Embryonic facial prominence (tissue), 1 donor: Measurements from ENCODE around the gene SIM1.

Source experiments
- DNase-seq: peaks from one replicate; pipeline ENCODE4 v3.0.0-alpha.2; 2016; ENCODE audit errors: extremely low spot score

SIM1 gene

DNA sequence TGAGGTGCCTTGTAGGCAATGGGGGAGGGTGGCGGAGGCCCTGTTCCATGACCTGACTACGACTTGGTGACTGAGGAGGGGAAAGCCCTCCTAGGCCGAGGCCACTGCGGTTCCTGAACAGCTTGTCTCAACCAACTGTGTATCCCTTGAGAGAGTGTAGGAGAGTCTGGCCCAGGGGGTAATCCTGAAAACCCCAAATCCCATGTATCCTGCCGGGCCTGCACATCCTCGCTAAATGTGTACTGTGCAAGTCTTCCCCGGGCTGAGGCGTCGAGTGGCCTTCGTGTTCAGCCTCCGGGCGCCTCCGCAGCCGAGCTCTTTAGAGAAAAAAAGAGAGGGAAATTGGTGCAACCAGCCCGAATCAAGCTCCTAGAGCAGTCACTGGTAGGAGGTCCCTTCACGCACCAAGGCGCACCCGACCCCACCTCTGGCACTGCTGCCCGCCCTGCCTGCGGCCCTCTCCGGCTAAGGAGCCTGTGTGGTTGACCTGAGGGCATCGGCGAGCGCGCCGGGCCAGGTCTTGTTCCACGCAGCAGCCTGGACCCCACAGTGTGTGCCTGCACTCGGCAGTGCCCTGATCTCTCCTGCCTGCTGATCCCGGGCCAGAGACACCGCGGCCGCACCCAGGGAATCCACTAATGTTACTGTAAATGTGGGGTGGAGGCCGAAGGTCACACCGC, 7.3 kb downstream of the SIM1 start:
- DNase-seq: no peak

DNA sequence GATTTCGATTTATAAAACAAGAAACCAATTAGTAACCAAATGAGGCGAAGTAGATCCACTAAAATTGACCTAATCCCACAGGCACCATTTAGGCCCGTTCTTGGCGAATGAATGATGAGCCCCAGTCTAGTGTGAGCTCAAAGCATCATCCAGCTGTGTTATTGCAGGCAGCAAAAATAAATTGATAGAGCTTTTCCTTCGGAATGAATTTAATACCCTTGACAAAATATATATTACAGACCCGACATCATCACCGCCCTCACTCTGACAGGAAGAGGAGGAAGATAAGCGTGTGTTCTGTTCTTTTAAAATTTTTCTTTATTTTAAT, 7.8 kb downstream of the SIM1 start:
- no peak for DNase-seq

DNA sequence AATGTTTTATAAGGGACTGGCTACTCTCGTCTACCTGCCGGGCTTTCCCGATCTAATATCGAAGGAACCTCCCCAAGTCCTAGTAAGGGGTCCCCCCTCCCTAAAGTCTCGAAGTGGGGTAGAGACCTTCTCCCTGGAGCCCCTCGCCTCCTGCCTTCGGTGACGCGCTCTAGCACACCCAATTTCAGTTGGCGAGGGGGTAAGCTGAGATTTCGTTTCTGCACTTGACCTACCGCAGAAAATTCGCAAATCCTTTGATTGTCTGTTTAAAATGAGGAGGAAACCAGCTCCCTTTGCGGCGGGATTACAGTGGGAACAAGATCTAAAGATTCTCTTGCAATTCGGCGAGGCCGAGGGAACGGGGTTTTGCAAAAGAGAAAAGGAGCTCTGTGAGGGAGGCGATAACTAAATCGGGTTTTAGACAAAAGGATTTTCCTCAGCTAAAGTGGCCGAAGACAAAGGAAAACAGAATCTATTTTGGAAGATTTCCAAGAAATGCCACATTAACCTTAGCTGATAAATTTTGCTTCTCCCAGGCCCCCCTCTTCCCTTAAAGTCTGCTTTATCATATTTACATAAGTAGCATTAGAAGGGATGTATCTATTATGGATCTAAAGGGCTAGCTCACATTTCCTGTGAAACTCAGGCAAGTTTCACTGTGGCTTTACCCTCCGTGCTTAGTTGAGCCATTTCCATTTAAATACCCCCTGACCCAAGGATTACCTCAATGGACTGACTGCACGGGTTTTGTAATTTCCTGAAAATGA, 8.4 kb downstream of the SIM1 start:
- DNase-seq: no peak

DNA sequence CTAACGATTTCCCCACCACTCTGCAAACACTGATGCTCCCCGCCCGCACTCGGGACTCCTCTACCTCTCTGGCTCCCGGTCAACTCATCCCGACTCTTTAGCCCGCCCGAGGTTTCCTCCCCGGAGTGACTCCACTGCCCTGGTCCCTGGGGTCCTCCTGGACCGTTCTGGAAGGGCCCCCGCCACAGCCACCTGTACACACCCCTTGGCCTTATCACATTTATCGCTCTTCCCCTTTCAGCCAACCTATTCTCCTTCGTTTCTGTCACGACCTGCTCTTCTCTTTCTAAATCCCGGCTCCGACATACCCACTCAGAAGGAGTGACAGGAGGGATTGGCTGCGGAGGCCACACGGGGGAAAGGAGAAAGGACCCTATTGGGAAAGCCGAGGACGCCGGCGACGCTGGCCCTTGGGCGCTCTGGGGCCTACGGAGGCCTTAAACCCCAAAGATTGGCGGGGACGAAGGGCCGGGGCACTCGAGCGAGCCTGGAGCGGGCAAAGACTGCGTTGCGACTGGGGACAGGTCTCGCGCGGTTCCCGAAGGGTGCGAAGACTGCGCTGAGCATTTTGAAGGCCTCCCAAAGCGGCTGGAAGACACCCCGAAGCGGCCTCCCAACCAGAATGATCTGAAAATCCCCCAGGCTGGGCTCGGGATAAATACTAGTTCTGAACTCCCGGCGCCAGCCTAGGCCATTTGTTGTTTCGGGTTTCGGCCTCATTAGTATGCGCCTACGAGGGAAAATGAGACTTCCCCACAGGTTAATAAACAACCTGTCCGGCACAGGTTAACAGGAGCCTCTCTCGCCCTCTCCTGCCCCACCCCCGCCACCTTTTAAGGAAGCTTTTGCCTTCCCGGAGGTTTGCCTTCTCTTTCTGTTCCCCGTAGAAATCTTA, 9.2 kb downstream of the SIM1 start:
- no peak for DNase-seq

DNA sequence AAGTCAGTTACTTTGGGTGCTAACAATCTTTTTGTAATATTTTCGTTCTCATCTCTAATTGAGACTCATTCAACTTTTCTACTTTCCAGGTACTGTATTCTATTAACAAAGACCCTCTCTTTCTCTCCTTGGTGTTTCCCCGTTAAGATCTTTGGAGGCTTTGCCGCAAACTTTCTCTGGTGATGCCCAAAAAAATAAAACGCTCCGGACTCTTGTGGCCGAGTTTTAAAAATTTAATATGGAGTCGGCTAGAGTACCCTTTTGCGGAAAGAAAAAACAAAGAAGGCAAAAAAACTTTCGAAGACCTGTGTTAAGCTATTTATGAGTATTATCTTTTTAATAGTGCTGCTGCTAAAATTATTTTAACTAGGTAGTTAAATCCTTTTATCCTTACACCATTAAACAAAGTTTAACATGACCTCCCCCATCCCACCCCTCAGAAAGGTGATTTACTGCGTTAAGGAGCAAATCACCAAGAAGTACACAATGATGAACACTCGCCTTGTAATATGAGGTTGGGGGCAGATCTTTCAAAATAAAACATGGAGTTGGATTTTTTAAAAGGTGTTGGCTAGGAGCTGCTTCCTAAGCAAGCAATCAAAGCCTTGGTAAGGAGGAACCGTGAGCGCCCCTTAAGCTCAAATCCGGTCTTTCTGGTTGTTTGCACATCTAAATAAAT, 10.0 kb downstream of the SIM1 start:
- DNase-seq: no peak

DNA sequence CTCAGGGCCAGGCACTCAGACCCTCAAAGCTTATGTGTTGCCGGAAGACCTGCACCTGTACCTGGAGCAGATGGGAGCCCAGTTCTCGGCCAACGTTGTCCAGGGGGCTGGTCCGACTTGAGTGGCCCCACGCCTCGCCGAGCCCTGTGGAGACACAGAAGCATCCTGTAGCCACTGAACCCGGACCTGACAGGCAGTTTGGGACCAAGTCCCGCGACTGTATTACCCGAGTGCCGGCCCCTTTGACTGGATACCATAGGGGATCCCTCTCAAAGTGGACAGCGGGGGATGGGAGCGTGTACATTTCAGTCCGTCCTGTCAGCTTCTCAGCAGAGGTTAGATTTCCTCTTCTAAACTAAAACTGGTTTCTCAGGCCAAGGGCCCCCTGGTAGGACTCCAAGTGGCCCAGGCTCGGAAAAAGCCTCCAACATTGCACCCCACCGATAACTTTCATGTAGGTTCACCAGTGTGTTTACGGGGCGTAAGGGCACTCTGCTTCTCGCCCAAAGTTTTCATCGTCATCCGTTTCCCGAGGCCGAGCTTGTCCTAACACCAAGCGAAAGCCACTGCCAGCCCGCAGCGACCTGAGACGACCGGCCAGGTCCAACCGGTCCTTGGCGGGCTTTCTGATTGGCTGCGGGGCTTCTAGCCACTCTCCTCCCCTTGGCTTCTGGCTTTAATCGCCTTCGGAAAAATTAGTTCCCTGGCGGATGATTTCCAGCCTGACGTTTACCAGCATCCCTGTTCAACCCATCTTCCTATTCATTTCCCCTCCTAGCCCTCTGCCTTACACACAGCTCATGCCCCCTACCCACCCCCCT, 10.8 kb downstream of the SIM1 start:
- no peak for DNase-seq

DNA sequence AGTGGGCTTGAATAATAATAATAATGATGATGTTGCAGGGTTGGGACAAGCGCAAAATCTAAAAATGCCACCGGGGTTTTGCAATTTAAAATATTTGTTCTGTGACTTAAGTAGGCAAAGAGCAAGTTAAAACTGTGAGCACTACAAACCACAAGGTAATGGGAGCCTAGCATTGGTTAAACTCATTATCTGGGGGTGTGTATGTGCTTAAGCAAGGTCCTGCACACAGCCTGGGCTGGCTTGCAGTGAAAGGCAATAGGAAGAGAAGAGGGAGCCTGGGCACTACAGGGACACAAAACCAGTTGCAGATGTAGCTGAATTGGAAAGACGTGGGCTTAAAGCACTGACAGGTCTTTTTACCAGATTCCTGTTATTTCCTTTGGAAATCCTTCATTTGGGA, 11.7 kb downstream of the SIM1 start:
- DNase-seq: no peak

DNA sequence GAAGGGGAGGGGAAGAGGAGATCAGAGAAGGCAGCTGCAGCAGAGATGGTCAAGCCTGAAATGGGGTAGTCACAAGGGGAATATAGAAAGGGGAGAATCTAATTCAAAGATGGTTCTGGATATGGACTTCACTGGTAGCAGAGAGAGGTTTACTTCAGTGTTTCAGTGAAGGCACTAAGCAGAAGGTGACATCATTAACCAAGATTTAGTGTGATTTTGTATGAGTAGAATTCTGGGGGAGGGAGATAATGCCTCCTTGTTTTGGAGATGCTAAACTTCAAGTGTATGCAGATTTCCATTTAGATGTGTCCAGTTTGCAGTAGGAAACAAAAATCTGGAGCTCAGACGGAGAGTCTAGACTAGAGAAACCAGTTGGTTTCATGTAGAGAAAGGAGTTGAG, 13.1 kb downstream of the SIM1 start:
- no peak for DNase-seq

DNA sequence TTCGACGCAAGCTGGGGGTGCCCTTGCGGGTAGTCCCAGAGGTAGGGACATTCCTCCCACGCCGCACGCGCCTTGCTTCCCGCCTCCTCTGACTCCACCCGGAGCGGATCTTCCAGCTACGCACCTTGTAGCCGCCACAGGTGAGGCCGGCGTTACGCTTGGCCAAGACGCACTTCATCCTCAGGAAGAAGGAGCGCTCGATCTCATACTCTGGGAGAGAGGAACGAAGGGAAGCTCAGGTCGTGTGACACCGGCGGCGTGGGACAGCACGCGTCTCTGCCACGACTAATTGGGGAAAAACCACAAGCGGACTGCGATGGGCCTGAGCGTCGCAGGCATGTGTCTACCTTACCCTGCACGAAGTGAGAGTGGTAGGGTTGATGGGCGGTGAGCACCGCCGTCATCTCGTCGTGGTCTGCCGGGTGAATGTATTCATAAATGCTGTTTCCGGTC, 15.5 kb downstream of the SIM1 start:
- DNase-seq: no peak

DNA sequence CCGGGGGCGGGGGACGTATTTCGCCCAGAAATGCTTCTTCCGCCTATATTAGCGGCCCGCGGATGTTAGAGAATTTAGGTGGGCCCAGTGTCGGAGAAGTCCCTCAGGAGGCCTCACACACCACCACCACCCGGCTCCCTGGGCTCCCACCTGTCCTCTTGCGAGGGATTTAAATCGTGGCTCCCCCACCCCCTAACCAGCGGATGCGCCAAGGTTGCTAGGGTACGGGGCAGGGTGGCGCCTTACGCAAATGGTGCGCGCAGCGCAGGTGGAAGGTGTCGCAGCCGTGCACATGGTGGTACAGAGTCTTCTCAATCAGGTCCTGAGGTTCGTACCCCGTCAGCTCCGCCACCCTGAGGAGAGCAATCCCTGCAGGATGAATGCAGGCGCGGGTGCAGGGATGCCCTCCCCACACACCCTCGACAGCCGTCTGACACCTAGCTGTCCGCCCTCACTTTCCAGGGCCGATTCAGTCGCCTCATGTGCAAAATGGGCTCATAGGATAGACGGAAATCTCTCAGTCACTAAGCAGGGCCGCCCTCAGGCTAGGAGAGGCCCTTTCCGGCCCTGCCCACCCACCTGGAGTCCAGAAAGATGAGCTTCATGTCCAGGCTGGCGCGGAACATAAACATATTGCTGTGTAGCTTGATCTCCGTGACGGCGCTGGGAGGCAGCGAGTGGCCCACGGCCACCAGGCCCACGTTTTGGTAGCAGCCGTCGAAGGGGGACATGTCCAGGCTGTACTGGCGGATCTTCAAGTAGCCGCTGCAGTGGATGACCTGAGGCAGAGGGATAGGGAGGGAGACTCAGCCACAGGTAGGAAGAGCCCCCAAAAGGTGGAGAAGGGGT, 16.6 kb downstream of the SIM1 start:
- no peak for DNase-seq

DNA sequence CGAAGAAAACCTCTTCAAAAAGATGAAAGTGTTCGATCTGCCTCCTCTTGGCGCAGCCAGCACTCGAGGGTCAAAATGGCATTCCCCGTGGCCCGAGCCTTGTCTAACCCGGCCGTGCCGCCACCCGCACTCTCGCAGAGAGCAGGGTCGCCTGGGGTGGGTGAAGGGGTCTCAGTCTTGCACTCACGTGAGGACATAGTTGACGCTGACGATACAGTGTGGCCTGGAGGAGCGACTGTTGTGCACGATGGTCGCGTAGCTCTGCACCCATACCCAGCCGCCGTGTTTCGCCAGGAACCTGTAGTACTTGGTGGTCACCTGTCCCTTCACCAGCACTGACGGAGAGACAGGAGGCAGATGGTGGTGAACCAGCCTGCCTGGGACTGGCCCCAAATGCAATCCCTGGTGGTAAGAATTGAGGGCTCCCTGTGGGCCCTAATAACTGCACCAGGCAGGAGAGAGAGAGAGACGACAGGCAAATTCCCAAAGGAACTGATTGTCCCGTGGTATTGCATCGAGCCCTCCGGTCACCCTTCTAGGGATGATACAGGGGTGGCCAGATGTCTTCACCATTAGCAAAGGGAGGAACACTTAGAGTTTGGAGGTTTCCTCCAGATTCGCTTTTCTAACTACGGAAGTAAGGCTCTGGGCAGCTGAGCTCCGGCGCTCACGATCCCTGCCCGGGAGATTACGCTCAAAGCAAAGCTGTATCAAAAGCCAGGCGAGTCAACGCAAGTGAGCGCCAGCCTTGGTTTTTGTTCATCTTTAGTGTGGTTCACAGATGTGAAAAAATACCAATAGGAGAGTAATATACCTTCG, 17.4 kb downstream of the SIM1 start:
- no peak for DNase-seq

DNA sequence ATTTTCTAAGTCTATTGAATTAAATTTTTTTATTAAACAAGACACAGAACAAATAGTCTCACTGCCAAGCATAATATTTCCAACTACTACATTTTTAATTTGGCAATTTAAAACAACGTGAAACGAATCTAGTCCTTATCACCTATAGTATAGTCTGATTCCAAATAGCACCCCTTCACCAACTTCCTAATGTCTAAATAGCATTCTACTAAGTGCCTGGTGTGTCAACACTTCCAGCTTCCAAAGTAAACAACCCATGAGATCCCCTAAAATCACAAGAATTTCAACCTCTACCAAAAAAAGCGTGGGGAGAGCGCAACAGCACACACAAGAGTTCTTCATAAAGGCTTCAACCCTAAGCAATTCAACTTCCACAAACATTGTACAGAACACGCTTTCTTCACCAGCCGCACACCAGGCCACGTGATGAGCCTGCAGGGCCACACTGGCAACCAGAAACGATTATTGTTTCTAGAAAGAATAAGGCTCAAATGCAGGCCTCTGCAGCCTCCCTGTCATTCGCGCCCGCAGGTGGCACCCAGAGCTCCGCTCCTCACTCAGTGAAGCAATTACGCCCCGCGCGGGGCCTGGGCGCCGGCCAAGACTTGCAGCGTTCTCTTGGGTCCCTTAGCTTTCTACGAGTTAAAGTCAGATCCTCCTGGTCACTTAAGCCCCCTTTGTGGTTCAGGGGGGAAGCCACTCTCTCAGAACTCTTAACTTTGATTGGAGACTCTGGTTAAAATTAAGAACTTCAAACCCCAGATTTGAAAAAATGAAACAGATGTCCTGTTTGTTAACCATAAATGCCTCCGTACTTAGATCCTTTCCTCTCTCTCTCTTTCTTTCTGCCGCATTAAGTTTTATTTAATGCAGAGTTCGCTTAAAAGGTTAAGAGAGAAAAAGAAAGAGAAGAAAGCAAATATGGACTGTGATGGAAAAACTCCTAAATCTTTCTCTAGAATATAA, 18.3 kb downstream of the SIM1 start:
- no peak for DNase-seq

DNA sequence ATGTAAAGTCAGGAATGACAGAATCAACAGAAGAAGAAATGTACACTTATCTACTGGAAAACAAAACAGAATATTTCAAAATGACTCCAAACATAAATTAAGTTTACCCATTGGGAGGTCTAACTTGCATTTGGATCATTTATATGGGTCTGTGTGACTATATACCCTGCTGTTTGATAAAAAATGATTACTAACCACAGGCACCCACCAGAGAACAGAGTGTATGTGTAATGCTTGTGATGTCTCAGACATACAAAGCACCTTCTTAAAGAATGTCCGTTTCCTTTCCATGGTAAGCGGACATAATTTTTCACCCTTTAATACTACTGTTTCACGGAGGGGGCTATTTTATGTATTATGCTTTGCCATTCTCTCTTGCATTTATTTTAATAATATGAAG, 19.2 kb downstream of the SIM1 start:
- DNase-seq: no peak

DNA sequence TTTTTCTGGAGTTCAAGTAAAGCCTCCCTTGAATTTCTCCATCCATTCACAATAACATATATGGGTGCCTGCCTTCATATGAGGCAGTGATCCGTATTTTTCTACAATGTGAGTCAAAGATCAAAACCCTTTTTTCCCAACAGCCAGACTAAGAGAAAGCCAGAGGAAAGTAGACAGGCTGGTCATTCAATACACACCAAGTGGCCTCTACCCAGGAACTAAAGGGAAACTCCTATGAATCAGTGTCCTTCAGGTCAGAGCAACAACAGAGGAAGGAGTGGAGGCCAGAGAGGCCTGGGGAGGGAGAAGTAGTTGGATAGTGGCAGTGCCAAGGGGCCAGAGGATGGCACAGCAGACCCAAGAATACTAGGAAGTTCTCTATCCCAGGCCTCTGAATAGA, 23.8 kb downstream of the SIM1 start:
- no peak for DNase-seq

DNA sequence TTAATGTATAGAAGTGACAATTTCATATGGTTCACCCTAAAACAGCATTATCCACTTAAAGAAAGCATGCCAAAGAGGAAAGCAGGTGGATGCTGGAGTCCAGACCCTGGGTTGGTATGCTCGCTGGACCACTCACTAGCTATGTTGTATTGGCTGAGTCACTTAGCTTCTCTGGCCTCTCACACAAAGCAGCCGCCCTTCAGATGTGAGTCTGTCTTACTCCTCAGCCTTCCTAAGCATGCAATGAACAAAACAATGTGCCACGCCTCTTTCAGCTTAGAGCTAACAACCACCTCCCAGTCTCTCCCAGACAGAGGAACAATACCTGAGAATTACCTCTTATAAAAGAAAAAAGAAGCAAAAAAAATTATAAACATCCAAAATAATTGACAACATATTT, 29.4 kb downstream of the SIM1 start:
- DNase-seq: no peak

DNA sequence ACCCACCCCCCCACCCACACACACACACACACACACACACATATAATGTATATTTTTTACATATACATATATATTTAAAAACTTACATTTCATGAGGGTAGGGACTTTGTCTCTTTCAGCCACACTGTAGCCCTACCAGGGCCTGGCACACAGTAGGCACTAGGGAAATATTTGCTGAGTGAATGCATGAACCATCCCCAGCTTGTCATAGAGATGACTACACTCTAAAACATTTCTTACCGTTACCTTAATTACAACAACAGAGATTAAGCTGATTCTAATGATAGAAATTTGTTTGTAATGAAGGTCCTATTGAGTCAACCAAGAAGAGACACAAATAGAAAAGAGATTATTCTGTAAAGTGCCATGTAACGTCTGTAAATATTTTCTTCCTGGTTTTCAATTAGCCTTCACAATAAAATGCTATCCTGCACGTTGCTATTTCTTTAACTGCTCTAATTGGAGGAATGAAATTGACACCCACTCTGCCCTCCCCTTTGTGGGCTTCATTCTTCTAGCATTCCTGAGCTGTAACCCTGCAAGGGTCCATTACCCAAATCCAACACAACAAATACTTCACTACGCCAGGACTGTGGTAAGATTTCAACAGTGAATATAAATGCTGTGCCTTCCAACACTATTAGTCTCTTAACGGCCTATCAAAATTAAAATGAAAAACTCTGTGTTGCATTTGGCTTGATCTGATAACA, 30.8 kb downstream of the SIM1 start:
- DNase-seq: no peak

DNA sequence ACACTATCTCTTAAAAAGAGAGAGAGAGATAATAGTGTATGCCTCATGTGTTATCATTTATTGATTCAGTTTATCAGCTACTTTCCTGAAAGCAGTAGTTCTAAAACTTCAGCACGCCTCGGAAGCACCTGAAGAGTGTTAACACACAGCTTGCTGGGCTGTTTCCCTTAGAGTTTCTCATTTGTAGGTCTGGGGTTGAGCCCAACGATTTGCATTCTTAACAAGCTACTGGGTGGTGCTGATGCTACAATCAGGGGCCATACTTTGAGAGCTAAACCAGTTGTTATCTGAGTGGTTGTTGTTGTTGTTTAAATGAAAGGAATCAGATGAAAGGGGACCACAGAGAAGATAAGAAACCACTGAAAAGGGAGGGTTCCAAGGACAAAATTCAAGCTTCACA, 32.6 kb downstream of the SIM1 start:
- DNase-seq: no peak

DNA sequence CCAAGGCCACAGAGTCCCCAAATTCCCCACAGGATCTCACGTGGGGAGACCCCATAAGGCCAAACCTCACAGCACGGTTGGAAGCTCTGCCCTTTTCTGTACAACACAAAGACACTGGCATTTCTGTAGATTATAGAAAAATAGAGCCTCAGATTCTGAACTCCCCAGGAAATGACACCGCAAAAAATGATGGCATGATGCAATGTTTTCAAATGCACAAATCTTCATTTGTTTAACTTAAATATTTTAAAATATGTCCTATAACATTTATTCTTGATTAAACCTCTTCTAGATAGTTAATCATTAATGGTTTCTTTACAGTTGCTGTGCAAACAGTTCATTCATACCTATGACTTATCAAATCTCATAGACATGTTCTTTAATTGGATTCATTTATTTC, 33.8 kb downstream of the SIM1 start:
- DNase-seq: no peak
